ENCODE data around the gene CCDC107. TPM values are rescaled to one million over a fixed set of nuclear protein-coding genes. Genes with fewer than 3 reads are reported as not detected.

CCDC107 gene
- polyA plus RNA-seq, 2 of the 4 experiments (the other 2 are of a cell fraction): 13.3 to 20.7 TPM

- CTCF ChIA-PET: interaction anchor here (0.7 to 32.5 kb wide), 5 partner anchors 7 to 79 kb away, joined by 3 to 758 read pairs (median 5); partner anchors contain the start of genes ARHGEF39, CREB3, TLN1 and TPM2
- no peak for FAIRE-seq
- 93% methylated on average over 7 of the region's 7 CpGs for WGBS (ENCODE audit: missing lambda C conversion rate)
- ATAC-seq: no peak
- Histone ChIP-seq H3K4me2 (no peak overlapping the region), H3K27ac (no peak overlapping the region), H3K4me3 (no peak overlapping the region), H3K9me3 (no peaks in the 10 kb centered on the region), H3K4me1 (no peaks in the 10 kb centered on the region)
- DNase-seq (ENCODE audit: low read depth in 1 of 2, low spot score in 1 of 2): no peak
- POLR2A ChIA-PET: interaction anchor here (1.0 kb wide), 1 partner anchor 21 kb away, joined by 3 read pairs; the partner anchor contains the start of genes CREB3 and TLN1
- TF ChIP-seq CEBPB (IDR thresholded peaks at IDR 0.05) (no peak), KDM5A (IDR thresholded peaks at IDR 0.05) (no peak), RFX5 (IDR thresholded peaks at IDR 0.05) (no peak), RCOR1 (IDR thresholded peaks at IDR 0.05; ENCODE audit: low read depth, low read length) (no peak), EP300 (IDR thresholded peaks at IDR 0.05) (no peak), HOXB5 (CRISPR knock-in tag; IDR thresholded peaks at IDR 0.05) (no peak)
Observed at GRCh38 chr9:35710818-35711500, 52.9 kb downstream of the CCDC107 start.

Small RNAs within 50 kb of the gene (small RNA-seq; reads per million reads assigned to genes)
- gene RMRP (0 reads per million in 6 experiments), gene RN7SL22P (0 reads per million in 6 experiments)

Other genes with a start within 250 kb of the CCDC107 start
- gene RUSC2, start 168.2 kb upstream of the CCDC107 start, polyA plus RNA-seq (2011; rRNA removed): 15.9 and 16.8 TPM in 2 replicates
- gene RUSC2, start 168.2 kb upstream of the CCDC107 start, polyA plus RNA-seq (2017; fragmentation: RNase III; extraction: RNeasy Plus Mini Kit Qiagen cat#74134 plus additional on column Dnase treatment): 21.0 to 21.6 TPM (median 21.2 TPM) in 3 replicates
- gene TESK1, start 53.0 kb upstream of the CCDC107 start, polyA plus RNA-seq (2011; rRNA removed): 16.5 and 17.4 TPM in 2 replicates
- gene TESK1, start 53.0 kb upstream of the CCDC107 start, polyA plus RNA-seq (2017; fragmentation: RNase III; extraction: RNeasy Plus Mini Kit Qiagen cat#74134 plus additional on column Dnase treatment): 29.9 to 33.0 TPM (median 30.6 TPM) in 3 replicates
- 0.87 and 1.2 TPM in 2 replicates for gene CD72, start 39.9 kb upstream of the CCDC107 start, polyA plus RNA-seq (2011; rRNA removed)
- gene CD72, start 39.9 kb upstream of the CCDC107 start, polyA plus RNA-seq (2017; fragmentation: RNase III; extraction: RNeasy Plus Mini Kit Qiagen cat#74134 plus additional on column Dnase treatment): 0.10 to 0.55 TPM (median 0.44 TPM) in 3 replicates
- not detected in 2 replicates for gene SIT1, start 7.4 kb upstream of the CCDC107 start, polyA plus RNA-seq (2011; rRNA removed)
- not detected in 3 replicates for gene SIT1, start 7.4 kb upstream of the CCDC107 start, polyA plus RNA-seq (2017; fragmentation: RNase III; extraction: RNeasy Plus Mini Kit Qiagen cat#74134 plus additional on column Dnase treatment)
- gene RMRP, start 273 bp upstream of the CCDC107 start, polyA plus RNA-seq (2011; rRNA removed): 80.2 and 257 TPM in 2 replicates
- gene RMRP, start 273 bp upstream of the CCDC107 start, polyA plus RNA-seq (2017; fragmentation: RNase III; extraction: RNeasy Plus Mini Kit Qiagen cat#74134 plus additional on column Dnase treatment): 14.7 TPM in 1 of 3 replicates, not detected in the others
- gene ARHGEF39, start 6.9 kb downstream of the CCDC107 start, polyA plus RNA-seq (2011; rRNA removed): 17.6 and 21.4 TPM in 2 replicates
- gene ARHGEF39, start 6.9 kb downstream of the CCDC107 start, polyA plus RNA-seq (2017; fragmentation: RNase III; extraction: RNeasy Plus Mini Kit Qiagen cat#74134 plus additional on column Dnase treatment): 16.7 to 19.5 TPM (median 18.3 TPM) in 3 replicates
- 16.3 and 32.9 TPM in 2 replicates for gene CA9, start 15.6 kb downstream of the CCDC107 start, polyA plus RNA-seq (2011; rRNA removed)
- 2.5 to 5.6 TPM (median 4.5 TPM) in 3 replicates for gene CA9, start 15.6 kb downstream of the CCDC107 start, polyA plus RNA-seq (2017; fragmentation: RNase III; extraction: RNeasy Plus Mini Kit Qiagen cat#74134 plus additional on column Dnase treatment)
- 154 and 281 TPM in 2 replicates for gene TPM2, start 31.6 kb downstream of the CCDC107 start, polyA plus RNA-seq (2011; rRNA removed)
- 956 to 1,105 TPM (median 1,022 TPM) in 3 replicates for gene TPM2, start 31.6 kb downstream of the CCDC107 start, polyA plus RNA-seq (2017; fragmentation: RNase III; extraction: RNeasy Plus Mini Kit Qiagen cat#74134 plus additional on column Dnase treatment)
- 65.5 and 72.1 TPM in 2 replicates for gene TLN1, start 73.9 kb downstream of the CCDC107 start, polyA plus RNA-seq (2011; rRNA removed)
- 108 to 119 TPM (median 117 TPM) in 3 replicates for gene TLN1, start 73.9 kb downstream of the CCDC107 start, polyA plus RNA-seq (2017; fragmentation: RNase III; extraction: RNeasy Plus Mini Kit Qiagen cat#74134 plus additional on column Dnase treatment)
- gene CREB3, start 74.4 kb downstream of the CCDC107 start, polyA plus RNA-seq (2011; rRNA removed): 33.3 and 36.0 TPM in 2 replicates
- gene CREB3, start 74.4 kb downstream of the CCDC107 start, polyA plus RNA-seq (2017; fragmentation: RNase III; extraction: RNeasy Plus Mini Kit Qiagen cat#74134 plus additional on column Dnase treatment): 51.3 to 54.0 TPM (median 51.7 TPM) in 3 replicates
- gene GBA2, start 90.9 kb downstream of the CCDC107 start, polyA plus RNA-seq (2011; rRNA removed): 40.0 and 47.4 TPM in 2 replicates
- gene GBA2, start 90.9 kb downstream of the CCDC107 start, polyA plus RNA-seq (2017; fragmentation: RNase III; extraction: RNeasy Plus Mini Kit Qiagen cat#74134 plus additional on column Dnase treatment): 34.8 to 39.5 TPM (median 38.9 TPM) in 3 replicates
- gene RGP1, start 91.0 kb downstream of the CCDC107 start, polyA plus RNA-seq (2011; rRNA removed): 16.6 and 20.2 TPM in 2 replicates
- 15.0 to 16.1 TPM (median 15.3 TPM) in 3 replicates for gene RGP1, start 91.0 kb downstream of the CCDC107 start, polyA plus RNA-seq (2017; fragmentation: RNase III; extraction: RNeasy Plus Mini Kit Qiagen cat#74134 plus additional on column Dnase treatment)
- 0.24 TPM in 1 of 2 replicates, not detected in the other for gene MSMP, start 96.0 kb downstream of the CCDC107 start, polyA plus RNA-seq (2011; rRNA removed)
- gene MSMP, start 96.0 kb downstream of the CCDC107 start, polyA plus RNA-seq (2017; fragmentation: RNase III; extraction: RNeasy Plus Mini Kit Qiagen cat#74134 plus additional on column Dnase treatment): not detected in 3 replicates
- 18.8 and 22.8 TPM in 2 replicates for gene NPR2, start 133.3 kb downstream of the CCDC107 start, polyA plus RNA-seq (2011; rRNA removed)
- gene NPR2, start 133.3 kb downstream of the CCDC107 start, polyA plus RNA-seq (2017; fragmentation: RNase III; extraction: RNeasy Plus Mini Kit Qiagen cat#74134 plus additional on column Dnase treatment): 7.8 to 8.2 TPM (median 7.8 TPM) in 3 replicates
- 0.17 and 0.31 TPM in 2 replicates for gene SPAG8, start 154.0 kb downstream of the CCDC107 start, polyA plus RNA-seq (2011; rRNA removed)
- gene SPAG8, start 154.0 kb downstream of the CCDC107 start, polyA plus RNA-seq (2017; fragmentation: RNase III; extraction: RNeasy Plus Mini Kit Qiagen cat#74134 plus additional on column Dnase treatment): 0.45 to 0.71 TPM (median 0.54 TPM) in 3 replicates
- gene HINT2, start 156.8 kb downstream of the CCDC107 start, polyA plus RNA-seq (2011; rRNA removed): 46.9 and 47.3 TPM in 2 replicates
- 59.0 to 69.2 TPM (median 68.5 TPM) in 3 replicates for gene HINT2, start 156.8 kb downstream of the CCDC107 start, polyA plus RNA-seq (2017; fragmentation: RNase III; extraction: RNeasy Plus Mini Kit Qiagen cat#74134 plus additional on column Dnase treatment)
- gene FAM221B, start 170.4 kb downstream of the CCDC107 start, polyA plus RNA-seq (2011; rRNA removed): not detected in 2 replicates
- gene FAM221B, start 170.4 kb downstream of the CCDC107 start, polyA plus RNA-seq (2017; fragmentation: RNase III; extraction: RNeasy Plus Mini Kit Qiagen cat#74134 plus additional on column Dnase treatment): not detected in 3 replicates
- 1.8 and 2.0 TPM in 2 replicates for gene TMEM8B, start 170.9 kb downstream of the CCDC107 start, polyA plus RNA-seq (2011; rRNA removed)
- 1.7 to 2.4 TPM (median 2.2 TPM) in 3 replicates for gene TMEM8B, start 170.9 kb downstream of the CCDC107 start, polyA plus RNA-seq (2017; fragmentation: RNase III; extraction: RNeasy Plus Mini Kit Qiagen cat#74134 plus additional on column Dnase treatment)
- gene OR13J1, start 212.1 kb downstream of the CCDC107 start, polyA plus RNA-seq (2011; rRNA removed): not detected in 2 replicates
- gene OR13J1, start 212.1 kb downstream of the CCDC107 start, polyA plus RNA-seq (2017; fragmentation: RNase III; extraction: RNeasy Plus Mini Kit Qiagen cat#74134 plus additional on column Dnase treatment): not detected in 3 replicates
- 0.21 TPM in 1 of 2 replicates, not detected in the other for gene HRCT1, start 247.9 kb downstream of the CCDC107 start, polyA plus RNA-seq (2011; rRNA removed)
- gene HRCT1, start 247.9 kb downstream of the CCDC107 start, polyA plus RNA-seq (2017; fragmentation: RNase III; extraction: RNeasy Plus Mini Kit Qiagen cat#74134 plus additional on column Dnase treatment): 0.22 to 0.41 TPM in 2 of 3 replicates, not detected in the other

Data from A549 (cell line).